B cell (primary cell): ENCODE data around the gene INPP1. TPM values are rescaled to one million over a fixed set of nuclear protein-coding genes. Genes with fewer than 3 reads are reported as not detected.

Experiments
- ATAC-seq: fragments of 200-7000 bp; cut with Tn5 transposase; one replicate; pipeline ENCODE4 v1.10.0; 2021; ENCODE audit warnings: low read depth, mild to moderate bottlenecking, moderate number of reproducible peaks, moderate library complexity
- CTCF ChIA-PET: fragments of 350-600 bp; sonication (Branson Sonifier 250); formaldehyde crosslinking; loops from one replicate; lab custom pipeline; 2021; ENCODE audit warnings: antibody characterized with exemption, inconsistent platforms; lab: Charles Lee
- POLR2A ChIA-PET: fragments of 350-600 bp; sonication (Branson Sonifier 250); formaldehyde crosslinking; loops from one replicate; lab custom pipeline; 2021; ENCODE audit warnings: antibody characterized with exemption; lab: Charles Lee
- DNase-seq: peaks from one replicate; pipeline ENCODE4 v3.0.0; 2013
- H2AFZ ChIP-seq: 2 replicates; pipeline ENCODE4 v1.6.1; 2012; ENCODE audit warnings: mild to moderate bottlenecking, low read depth, low read length; ENCODE audit not compliant: insufficient read depth, poor library complexity, severe bottlenecking
- H3K27ac ChIP-seq, 2 donors: 1 replicate in 1 of 2; 2 replicates in 1 of 2; pipeline ENCODE4 v1.5.1; 2012 to 2013; ENCODE audit warnings: low read length in 2 of 2, mild to moderate bottlenecking in 2 of 2, moderate library complexity in 1 of 2
- H3K27me3 ChIP-seq, 4 experiments: fragments of 200-600 bp in 1 of 4; sonication (generic) in 1 of 4; replicated peaks in 1 of 4; 1 replicate in 2 of 4; 2 replicates in 2 of 4; pipeline versions ENCODE4 v1.6.1 to v1.7.0; 2013 to 2016; ENCODE audit warnings: low read length in 3 of 4, mild to moderate bottlenecking in 2 of 4, mixed read lengths in 1 of 4, moderate library complexity in 1 of 4; ENCODE audit not compliant: insufficient read depth in 4 of 4, control insufficient read depth in 3 of 4; ENCODE audit errors: control extremely low read depth in 1 of 4
- H3K36me3 ChIP-seq, 2 experiments: replicated peaks in 1 of 2; 1 replicate in 1 of 2; 2 replicates in 1 of 2; pipeline versions ENCODE4 v1.6.1 to v1.7.1; 2013; ENCODE audit warnings: low read length in 1 of 2; ENCODE audit not compliant: insufficient read depth in 2 of 2, control insufficient read depth in 1 of 2; ENCODE audit errors: control extremely low read depth in 1 of 2, extremely low read depth in 1 of 2
- H3K4me1 ChIP-seq, 2 donors: fragments of 200-600 bp in 1 of 2; sonication (generic) in 1 of 2; 1 replicate in 1 of 2; 2 replicates in 1 of 2; pipeline versions ENCODE4 v1.5.1 to v1.6.1; 2013 to 2017; ENCODE audit warnings: low read length in 2 of 2; ENCODE audit not compliant: control insufficient read depth in 2 of 2, insufficient read depth in 2 of 2
- H3K4me2 ChIP-seq: replicated peaks from 2 replicates; pipeline ENCODE3; 2012; ENCODE audit warnings: mild to moderate bottlenecking, low read depth, low read length; ENCODE audit not compliant: poor library complexity, severe bottlenecking
- H3K4me3 ChIP-seq, 5 experiments: fragments of 200-600 bp in 1 of 5; sonication (generic) in 1 of 5; 1 replicate in 3 of 5; 2 replicates in 2 of 5; pipeline versions ENCODE4 v1.5.1 to v1.7.0; 2011 to 2016; ENCODE audit warnings: low read length in 4 of 5, mild to moderate bottlenecking in 4 of 5, low read depth in 2 of 5, control low read depth in 1 of 5, moderate library complexity in 1 of 5; ENCODE audit not compliant: insufficient read depth in 1 of 5; ENCODE audit errors: control extremely low read depth in 1 of 5, extremely low read depth in 1 of 5
- H3K79me2 ChIP-seq: fragments of 200-600 bp; sonication (generic); one replicate; pipeline ENCODE4 v1.6.0; 2016; ENCODE audit warnings: low read length; ENCODE audit not compliant: control insufficient read depth, insufficient read depth
- H3K9ac ChIP-seq: fragments of 200-600 bp; sonication (generic); 2 replicates; pipeline ENCODE4 v1.6.1; 2017; ENCODE audit warnings: mild to moderate bottlenecking, low read length, moderate library complexity
- H3K9me3 ChIP-seq, 3 donors: one replicate each; pipeline versions ENCODE4 v1.6.1 to v1.7.1; 2013; ENCODE audit warnings: low read length in 2 of 3; ENCODE audit not compliant: control insufficient read depth in 2 of 3, insufficient read depth in 1 of 3; ENCODE audit errors: control extremely low read depth in 1 of 3
- H4K20me1 ChIP-seq: 2 replicates; pipeline ENCODE4 v1.6.0; 2012; ENCODE audit warnings: mild to moderate bottlenecking, low read length; ENCODE audit not compliant: insufficient read depth, control insufficient read depth, poor library complexity, severe bottlenecking
- H3K27ac Mint-ChIP-seq: one replicate; pipeline ENCODE4 v1.8.0; 2021; ENCODE audit warnings: mixed read lengths
- H3K27me3 Mint-ChIP-seq: one replicate; pipeline ENCODE4 v1.8.0; 2021; ENCODE audit warnings: mixed read lengths
- H3K4me1 Mint-ChIP-seq: one replicate; pipeline ENCODE4 v1.8.0; 2021; ENCODE audit warnings: mixed read lengths
- H3K4me3 Mint-ChIP-seq: one replicate; pipeline ENCODE4 v1.8.0; 2021; ENCODE audit warnings: mixed read lengths
- H3K9me3 Mint-ChIP-seq: one replicate; pipeline ENCODE4 v1.8.0; 2022; ENCODE audit warnings: mixed read lengths; ENCODE audit not compliant: insufficient read depth
- CTCF ChIP-seq: fragments of 200-600 bp; IDR thresholded peaks from one replicate; pipeline ENCODE4 v1.8.0; 2022; ENCODE audit warnings: antibody characterized with exemption, mild to moderate bottlenecking
- EZH2 ChIP-seq: IDR thresholded peaks from 2 replicates; pipeline ENCODE4 v1.6.1; 2012; ENCODE audit warnings: borderline replicate concordance, low read depth, mild to moderate bottlenecking, moderate library complexity, low read length; ENCODE audit not compliant: insufficient read depth, poor library complexity, severe bottlenecking
- intact Hi-C: fragments of 100-400 bp; cut with micrococcal nuclease; formaldehyde crosslinking; loops from one replicate; pipeline ENCODE4 v1.10.0; 2022
- polyA plus RNA-seq: library from polyadenylated mRNA; depleted of rRNA; stranded (reverse); fragments of >200 nt; gene quantifications from 2 replicates; pipeline ENCODE4 v1.2.3, GENCODE V29; 2012
- total RNA-seq, 2 donors: library from RNA; stranded (reverse); fragments of 120-200 nt in 1 of 2; gene quantifications; 1 replicate in 1 of 2; 2 replicates in 1 of 2; pipeline versions ENCODE4 v1.2.3 to v1.2.4, GENCODE V29; 2013 to 2022

INPP1 gene
- total and polyA plus RNA-seq, 2 donors (not counting 1 experiment from before 2014, with no cell fraction given), result 3.1 to 3.7 TPM

- no peak overlapping the region for H2AFZ ChIP-seq
These were observed 10.1 kb downstream of the INPP1 start for GRCh38 chr2:190353537-190353899.

More at GRCh38 chr2:190353537-190353899, 10.1 kb downstream of the INPP1 start:
- H3K27ac Mint-ChIP-seq, result no peak overlapping the region
- TF ChIP-seq CTCF (no peak), EZH2 (no peak)
- no peak overlapping the region for H3K27ac ChIP-seq
- H3K4me1 Mint-ChIP-seq, result no peaks in the 10 kb centered on the region
- no peak overlapping the region for H3K4me2 ChIP-seq
- no peaks in the 10 kb centered on the region for H3K9me3 ChIP-seq
- no peaks in the 10 kb centered on the region for H4K20me1 ChIP-seq
- H3K79me2 ChIP-seq, result no peaks in the 10 kb centered on the region
- ChIA-PET CTCF (no interaction called here), POLR2A (no interaction called here)
- no peaks in the 10 kb centered on the region for H3K9me3 Mint-ChIP-seq
- H3K27me3 ChIP-seq, result no peaks in the 10 kb centered on the region
- intact Hi-C loops, result no loop called here
- no peak overlapping the region for H3K4me3 ChIP-seq
- ATAC-seq (no peak), DNase-seq (no peak)
- no peaks in the 10 kb centered on the region for H3K27me3 Mint-ChIP-seq
- H3K4me1 ChIP-seq, result no peaks in the 10 kb centered on the region
- no peak overlapping the region for H3K4me3 Mint-ChIP-seq
- H3K36me3 ChIP-seq, result no peaks in the 10 kb centered on the region
- H3K9ac ChIP-seq, result no peak overlapping the region
